GM06990 (cell line): ENCODE measurements around the gene GRK5.
"Not testable (repeated sequence)": the region's sequence is repeated elsewhere in the genome, so short reads cannot be mapped to it uniquely, and the experiment has no call there.

Experiments used
- DNase-seq: peaks from one replicate; pipeline ENCODE4 v3.0.0-alpha.2; 2011; ENCODE audit not compliant: insufficient read length; ENCODE audit errors: extremely low read depth
- H3K27me3 ChIP-seq: replicated peaks from 2 replicates; pipeline ENCODE4 v1.6.0; 2011; ENCODE audit warnings: low read length; ENCODE audit not compliant: control insufficient read depth, insufficient read depth
- H3K36me3 ChIP-seq: 2 replicates; pipeline ENCODE4 v1.5.1; 2011; ENCODE audit warnings: low read length; ENCODE audit not compliant: control insufficient read depth, insufficient read depth
- H3K4me3 ChIP-seq: replicated peaks from 2 replicates; pipeline ENCODE4 v1.5.1; 2011; ENCODE audit warnings: low read depth, mild to moderate bottlenecking, control low read depth, low read length
- CTCF ChIP-seq: IDR thresholded peaks from 2 replicates; pipeline ENCODE4 v1.5.1; 2011; ENCODE audit warnings: low read length, control low read depth, mild to moderate bottlenecking, inconsistent platforms; ENCODE audit not compliant: insufficient read depth, poor library complexity, severe bottlenecking

The GRK5 gene

GRCh38 chr10:119254335-119254734 is 47.0 kb downstream of the GRK5 start:
- DNase-seq: no peak
- Histone ChIP-seq H3K36me3 (no peaks in the 10 kb centered on the region), H3K27me3 (no peaks in the 10 kb centered on the region), H3K4me3 (no peak overlapping the region)
- TF ChIP-seq CTCF: no peak

- Histone ChIP-seq H3K4me3 (no peak overlapping the region), H3K36me3 (no peaks in the 10 kb centered on the region), H3K27me3 (no peaks in the 10 kb centered on the region)
- TF ChIP-seq CTCF: no peak
- no peak for DNase-seq
Observed at GRCh38 chr10:119256030-119256429, 48.7 kb downstream of the GRK5 start.

GRCh38 chr10:119256897-119257296 is 49.5 kb downstream of the GRK5 start:
- TF ChIP-seq CTCF: no peak
- no peak for DNase-seq
- Histone ChIP-seq H3K4me3 (no peak overlapping the region), H3K27me3 (no peaks in the 10 kb centered on the region), H3K36me3 (no peaks in the 10 kb centered on the region)

- DNase-seq: no peak
- no peak overlapping the region for H3K4me3 ChIP-seq
- H3K27me3 ChIP-seq: no peaks in the 10 kb centered on the region
- no peak for TF ChIP-seq CTCF
- no peaks in the 10 kb centered on the region for H3K36me3 ChIP-seq
Observed at GRCh38 chr10:119257899-119258419, 50.6 kb downstream of the GRK5 start.

- Histone ChIP-seq H3K27me3 (no peaks in the 10 kb centered on the region), H3K4me3 (no peak overlapping the region), H3K36me3 (no peaks in the 10 kb centered on the region)
- TF ChIP-seq CTCF: no peak
- no peak for DNase-seq
Observed at GRCh38 chr10:119259345-119259744, 52.0 kb downstream of the GRK5 start.

GRCh38 chr10:119261016-119261415 is 53.6 kb downstream of the GRK5 start:
- H3K27me3 ChIP-seq, DNase-seq, H3K4me3 ChIP-seq, H3K36me3 ChIP-seq: not testable (repeated sequence)
